Activated naive CD8-positive, alpha-beta T cell (primary cell): ENCODE data around the gene CT55.
"Not testable (repeated sequence)": the region's sequence is repeated elsewhere in the genome, so short reads cannot be mapped to it uniquely, and the experiment has no call there.

Experiments
- H3K27ac Mint-ChIP-seq: one replicate; pipeline ENCODE4 v1.8.0; 2021; ENCODE audit warnings: mixed read lengths
- H3K27me3 Mint-ChIP-seq: one replicate; pipeline ENCODE4 v1.8.0; 2021; ENCODE audit warnings: mixed read lengths
- H3K36me3 Mint-ChIP-seq: one replicate; pipeline ENCODE4 v1.8.0; 2021; ENCODE audit warnings: mixed read lengths
- H3K4me1 Mint-ChIP-seq: one replicate; pipeline ENCODE4 v1.8.0; 2021; ENCODE audit warnings: low read depth, mixed read lengths
- H3K4me3 Mint-ChIP-seq: one replicate; pipeline ENCODE4 v1.8.0; 2021; ENCODE audit warnings: mild to moderate bottlenecking, mixed read lengths
- H3K9me3 Mint-ChIP-seq: one replicate; pipeline ENCODE4 v1.8.0; 2021; ENCODE audit warnings: low read depth, mixed read lengths

The CT55 gene

DNA sequence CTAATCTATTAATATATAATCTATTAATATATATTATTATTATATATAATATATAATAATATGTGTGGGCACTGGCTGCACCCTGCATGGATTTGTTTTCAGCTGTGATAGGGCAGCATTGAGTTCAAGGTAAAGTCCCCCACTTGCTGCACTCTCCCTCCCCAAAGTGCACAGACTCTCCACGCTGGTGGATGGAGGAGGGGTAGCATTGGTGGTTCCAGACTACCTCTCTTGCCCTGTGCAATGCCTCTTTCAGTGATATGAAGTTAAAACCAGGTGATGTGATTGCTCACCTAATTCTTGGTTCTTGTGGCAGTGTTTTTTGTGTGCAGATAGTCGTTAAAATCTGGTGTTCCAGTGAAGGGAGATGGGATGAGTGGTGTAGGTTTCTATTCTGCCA, 55.1 kb downstream of the CT55 start:
- H3K4me3 Mint-ChIP-seq, H3K9me3 Mint-ChIP-seq, H3K4me1 Mint-ChIP-seq, H3K36me3 Mint-ChIP-seq, H3K27me3 Mint-ChIP-seq, H3K27ac Mint-ChIP-seq: not testable (repeated sequence)

DNA sequence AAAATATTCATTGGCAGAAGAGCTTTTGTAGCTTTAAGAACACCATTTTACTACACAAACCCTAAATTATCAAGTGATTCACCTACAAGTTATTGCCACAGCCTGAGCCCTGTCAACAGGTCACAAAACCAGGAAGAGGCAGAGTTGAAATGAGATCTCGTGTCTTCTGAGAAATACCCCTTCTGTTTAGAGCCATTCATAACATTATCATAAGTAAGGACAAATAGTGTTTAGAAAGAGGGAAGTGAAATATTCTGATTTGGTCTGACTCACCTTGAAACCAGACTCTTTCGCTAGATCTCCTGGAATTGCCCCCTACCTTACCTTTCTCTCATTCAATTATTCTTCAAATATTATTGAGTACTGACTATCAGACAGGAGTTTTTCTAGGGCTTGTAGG, 56.8 kb downstream of the CT55 start:
- Mint-ChIP-seq H3K4me3 (no peak overlapping the region), H3K27me3 (peaks cover 8% of the 10 kb centered on the region), H3K27ac (no peak overlapping the region), H3K4me1 (no peaks in the 10 kb centered on the region), H3K9me3 (no peaks in the 10 kb centered on the region), H3K36me3 (no peaks in the 10 kb centered on the region)

DNA sequence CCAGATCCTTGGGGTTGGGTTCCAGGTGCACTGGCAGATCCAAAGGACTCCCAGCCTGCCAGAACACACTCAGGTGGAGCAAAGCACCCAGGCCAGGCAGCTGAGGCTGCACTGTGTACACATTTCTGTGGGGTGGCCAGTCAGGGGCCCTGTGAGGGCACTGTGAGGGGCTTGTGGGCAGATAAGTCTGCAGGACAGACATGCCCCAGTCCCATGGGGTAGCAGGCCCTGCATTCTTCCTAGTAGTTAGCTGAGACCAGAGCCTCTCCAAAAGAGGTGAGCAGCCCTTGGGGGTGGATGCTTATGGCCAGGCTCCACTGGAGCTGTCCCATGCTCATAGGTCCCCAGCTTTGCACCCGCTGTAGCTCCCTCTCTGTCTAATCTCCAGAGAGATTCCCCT, 58.5 kb downstream of the CT55 start:
- Mint-ChIP-seq H3K27ac (no peak overlapping the region), H3K9me3 (no peaks in the 10 kb centered on the region), H3K36me3 (peaks cover 2% of the 10 kb centered on the region), H3K4me3 (no peak overlapping the region), H3K4me1 (no peaks in the 10 kb centered on the region), H3K27me3 (peaks cover 16% of the 10 kb centered on the region)

DNA sequence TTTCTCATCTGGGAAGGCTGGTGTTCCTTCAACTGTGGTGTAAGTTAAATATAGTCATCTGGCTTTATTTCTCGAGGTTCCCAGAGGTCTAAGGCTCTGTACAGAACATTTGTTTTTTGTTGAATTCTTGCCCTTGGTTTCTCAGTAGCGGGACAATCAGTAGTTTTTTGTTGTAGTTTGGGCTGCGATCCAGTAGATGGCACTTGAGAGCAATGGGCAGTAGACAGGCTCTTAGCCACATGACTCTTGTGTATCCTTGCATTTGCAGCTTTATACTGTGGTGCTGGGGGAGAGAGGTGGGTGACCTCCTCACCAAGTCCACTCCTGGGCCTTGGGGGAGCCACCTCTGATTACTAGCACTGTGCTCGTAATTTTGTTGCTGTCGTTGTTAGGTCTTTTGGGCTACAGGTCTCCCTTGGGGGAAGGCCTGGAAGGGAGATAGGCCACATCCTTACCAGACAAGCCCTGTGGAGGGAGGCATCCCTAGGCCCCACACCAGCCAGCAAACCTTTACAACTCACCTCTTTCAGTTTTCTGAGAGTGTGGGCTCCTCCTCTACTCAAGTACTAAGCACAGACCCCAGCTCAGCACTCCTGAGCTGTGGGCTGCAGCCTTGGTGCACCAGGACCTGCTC, 59.0 kb downstream of the CT55 start:
- Mint-ChIP-seq H3K4me1 (no peaks in the 10 kb centered on the region), H3K27me3 (peaks cover 16% of the 10 kb centered on the region), H3K36me3 (peaks cover 2% of the 10 kb centered on the region), H3K4me3 (no peak overlapping the region), H3K27ac (no peak overlapping the region), H3K9me3 (no peaks in the 10 kb centered on the region)

DNA sequence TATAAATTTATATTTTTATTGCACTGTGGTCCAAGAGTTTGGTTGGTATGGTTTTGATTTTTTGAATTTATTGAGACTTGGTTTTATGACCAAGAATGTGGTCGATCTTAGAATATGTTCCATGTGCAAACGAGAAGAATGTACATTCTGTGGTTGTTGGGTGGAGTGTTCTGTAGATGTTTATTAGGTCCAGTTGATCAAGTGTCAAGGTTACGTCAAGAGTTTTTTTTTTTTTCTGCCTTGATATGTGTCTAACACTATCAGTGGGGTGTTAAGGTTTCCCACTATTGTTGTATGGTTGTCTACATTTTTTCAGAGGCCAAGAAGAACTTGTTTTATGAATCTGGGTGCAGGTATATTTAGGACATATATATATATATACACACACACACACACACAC, 61.6 kb downstream of the CT55 start:
- no peaks in the 10 kb centered on the region for H3K9me3 Mint-ChIP-seq
- H3K36me3 Mint-ChIP-seq: peaks cover 2% of the 10 kb centered on the region
- H3K4me1 Mint-ChIP-seq: no peaks in the 10 kb centered on the region
- peaks cover 19% of the 10 kb centered on the region for H3K27me3 Mint-ChIP-seq
- no peak overlapping the region for H3K27ac Mint-ChIP-seq
- no peak overlapping the region for H3K4me3 Mint-ChIP-seq
